HTERT RPE-1 (cell line): ENCODE data around the gene ASIC4.

Experiments used
- in situ Hi-C: fragments of 300-500 bp; cut with MboI; formaldehyde crosslinking; loops from 4 replicates; pipeline ENCODE4 v1.14.3; 2020; ENCODE audit warnings: low sequenced_read_pairs

Gene ASIC4

GRCh38 chr2:219545295-219545942 is 31.1 kb downstream of the ASIC4 start:
- in situ Hi-C loops = no loop called here

GRCh38 chr2:219545943-219546352 is 31.7 kb downstream of the ASIC4 start:
- in situ Hi-C loops = no loop called here

GRCh38 chr2:219547621-219548020 is 33.3 kb downstream of the ASIC4 start:
- in situ Hi-C loops = no loop called here

GRCh38 chr2:219548990-219549389 is 34.7 kb downstream of the ASIC4 start:
- in situ Hi-C loops = no loop called here

- in situ Hi-C loops = no loop called here
Observed at GRCh38 chr2:219549619-219550018, 35.3 kb downstream of the ASIC4 start.

GRCh38 chr2:219551441-219552381 is 37.4 kb downstream of the ASIC4 start:
- in situ Hi-C loops = no loop called here

GRCh38 chr2:219552382-219553167 is 38.3 kb downstream of the ASIC4 start:
- in situ Hi-C loops = no loop called here

GRCh38 chr2:219553168-219553417 is 38.8 kb downstream of the ASIC4 start:
- in situ Hi-C loops = no loop called here

- in situ Hi-C loops = no loop called here
Observed at GRCh38 chr2:219553463-219553963, 39.2 kb downstream of the ASIC4 start.

GRCh38 chr2:219554350-219554749 is 40.1 kb downstream of the ASIC4 start:
- in situ Hi-C loops = no loop called here

- in situ Hi-C loops = no loop called here
Observed at GRCh38 chr2:219555956-219556355, 41.7 kb downstream of the ASIC4 start.

GRCh38 chr2:219556413-219556812 is 42.1 kb downstream of the ASIC4 start:
- in situ Hi-C loops = no loop called here

- in situ Hi-C loops = no loop called here
Observed at GRCh38 chr2:219557320-219557719, 43.0 kb downstream of the ASIC4 start.

GRCh38 chr2:219557791-219558785 is 43.8 kb downstream of the ASIC4 start:
- in situ Hi-C loops = no loop called here

- in situ Hi-C loops = no loop called here
Observed at GRCh38 chr2:219559156-219559915, 45.1 kb downstream of the ASIC4 start.

GRCh38 chr2:219560037-219560892 is 46.0 kb downstream of the ASIC4 start:
- in situ Hi-C loops = no loop called here

GRCh38 chr2:219560893-219561178 is 46.6 kb downstream of the ASIC4 start:
- in situ Hi-C loops = no loop called here

GRCh38 chr2:219561179-219562048 is 47.1 kb downstream of the ASIC4 start:
- in situ Hi-C loops = no loop called here
